ENCODE data around the gene NMU. TPM values are rescaled to one million over a fixed set of nuclear protein-coding genes. Genes with fewer than 3 reads are reported as not detected.
A peak's percentile ranks its signal among the peaks of the same experiment; 100 is the strongest.

NMU gene
- polyA plus RNA-seq, 2 of the 4 experiments (the other 2 are of a cell fraction) = 0.13 to 0.45 TPM

- no peak for TF ChIP-seq POLR2AphosphoS2 (conservative IDR thresholded peaks at IDR 0.05; ENCODE audit: low read length)
- no peak for TF ChIP-seq CTCF (IDR thresholded peaks at IDR 0.05)
These were observed 88.7 kb downstream of the NMU start (continued) for GRCh38 chr4:55547466-55547770.

- 3% methylated on average over 16 of the region's 71 CpGs for WGBS (ENCODE audit: missing lambda C conversion rate)
- Histone ChIP-seq H3K4me2 (peak within 1 kb of the TSS; percentile 80), H3K4me3 (peak within 1 kb of the TSS; percentile 82), H3K9me3 (no peaks in the 10 kb centered on the region), H3K4me1 (peaks cover 23% of the 10 kb centered on the region), H3K27ac (peak within 1 kb of the TSS; percentile 92 to 100)
- DNase-seq (ENCODE audit: low read depth in 1 of 2, low spot score in 1 of 2) (peak; percentile 43 to 88), FAIRE-seq (no peak), ATAC-seq (peak; percentile 85 to 92)
- POLR2A ChIA-PET = interaction anchor here (0.7 to 1.2 kb wide), 3 partner anchors 201 to 840 kb away, joined by 3 to 4 read pairs (median 3); partner anchors contain the start of genes AASDH, CEP135 and SRD5A3
- TF ChIP-seq RNF2 (IDR thresholded peaks at IDR 0.05; ENCODE audit: borderline replicate concordance, low read depth) (no peak), JUN (IDR thresholded peaks at IDR 0.05) (0 out of 5 replicates have a peak, but pooled peaks of 1 of the 2 experiments have one; percentile 13), POLR2A (IDR thresholded peaks at IDR 0.05; ENCODE audit: low read length) (peak; percentile 50), PHF8 (IDR thresholded peaks at IDR 0.05; ENCODE audit: borderline replicate concordance, low read depth) (peak; percentile 69)
- CTCF ChIA-PET = no interaction called here
These were observed 89.2 kb downstream of the NMU start, which contains the start of gene CLOCK for GRCh38 chr4:55546756-55547465. Gene CLOCK, minus strand, starts transcription at chr4:55546909. Its CDS starts 64,124 bp downstream, at chr4:55482785.

- ATAC-seq = peak in 1 of 2 experiments; percentile 59; a peak in 3 of 6 replicates
- H3K4me2 ChIP-seq = peak overlapping the region; percentile 77; the same call in 1 of the 3 replicates
- peak overlapping the region; percentile 92 to 100 for H3K27ac ChIP-seq
- POLR2A ChIA-PET = interaction anchor here (0.7 to 1.5 kb wide), 4 partner anchors 12 to 841 kb away, joined by 3 to 9 read pairs (median 4); partner anchors contain the start of genes AASDH, CEP135 and SRD5A3
- peaks cover 23% of the 10 kb centered on the region for H3K4me1 ChIP-seq
- no peak for DNase-seq (ENCODE audit: low read depth in 1 of 2, low spot score in 1 of 2)
- FAIRE-seq = no peak
- CTCF ChIA-PET = interaction anchor here (1.3 kb wide), 1 partner anchor 153 kb away, joined by 3 read pairs; no protein-coding TSS in a partner anchor
- TF ChIP-seq FOXS1 (CRISPR knock-in tag; IDR thresholded peaks at IDR 0.05) (no peak), MAZ (IDR thresholded peaks at IDR 0.05; ENCODE audit: borderline replicate concordance, low read depth, low read length) (no peak), JUN (IDR thresholded peaks at IDR 0.05) (0 out of 5 replicates have a peak, but pooled peaks of 1 of the 2 experiments have one; percentile 15), FOSL2 (IDR thresholded peaks at IDR 0.05) (no peak), FOSL2 (CRISPR knock-in tag; IDR thresholded peaks at IDR 0.05) (no peak), KDM1A (IDR thresholded peaks at IDR 0.05; ENCODE audit: low read depth) (no peak)
- no peaks in the 10 kb centered on the region for H3K9me3 ChIP-seq
- WGBS (ENCODE audit: missing lambda C conversion rate) = no CpG with 5 or more reads among the region's 16 CpGs
- H3K4me3 ChIP-seq = peak overlapping the region; percentile 82
These were observed 89.7 kb downstream of the NMU start for GRCh38 chr4:55546506-55546755.

GRCh38 chr4:55545641-55546505 lies 90.2 kb downstream of the NMU start:
- TF ChIP-seq MAX (IDR thresholded peaks at IDR 0.05) = peak; percentile 28; the same call in 1 of the 2 replicates
- TF ChIP-seq CBX2 (IDR thresholded peaks at IDR 0.05; ENCODE audit: borderline replicate concordance, low read depth) = no peak
- no peak for TF ChIP-seq CTCF (IDR thresholded peaks at IDR 0.05)
- peak; percentile 26; the same call in 1 of the 2 replicates for TF ChIP-seq POLR2A (IDR thresholded peaks at IDR 0.05; ENCODE audit: low read length)
- TF ChIP-seq JUN (IDR thresholded peaks at IDR 0.05) = peak in 1 of 2 experiments; percentile 60; a peak in 2 of 5 replicates
- peak; percentile 46 for TF ChIP-seq PHF8 (IDR thresholded peaks at IDR 0.05; ENCODE audit: borderline replicate concordance, low read depth)
- no peak for TF ChIP-seq HMGXB4 (CRISPR knock-in tag; IDR thresholded peaks at IDR 0.05; ENCODE audit: borderline replicate concordance)
- TF ChIP-seq CEBPB (IDR thresholded peaks at IDR 0.05) = no peak
- no peak for TF ChIP-seq HOXB13 (CRISPR knock-in tag; IDR thresholded peaks at IDR 0.05; ENCODE audit: low read depth)
- H3K27ac ChIP-seq = peak overlapping the region; percentile 92 to 100
- FAIRE-seq = no peak
- H3K4me3 ChIP-seq = peak overlapping the region; percentile 82
- CTCF ChIA-PET = interaction anchor here (1.3 kb wide), 2 partner anchors 152 to 322 kb away, joined by 3 read pairs; no protein-coding TSS in a partner anchor
- no peaks in the 10 kb centered on the region for H3K9me3 ChIP-seq
- peak overlapping the region; percentile 77 for H3K4me2 ChIP-seq
- 3% methylated on average over 29 of the region's 87 CpGs for WGBS (ENCODE audit: missing lambda C conversion rate)
- peak; percentile 21 to 67 for DNase-seq (ENCODE audit: low read depth in 1 of 2, low spot score in 1 of 2)
- peak; percentile 69 to 74 for ATAC-seq
- POLR2A ChIA-PET = interaction anchor here (0.6 to 1.5 kb wide), 5 partner anchors 12 to 841 kb away, joined by 3 to 9 read pairs (median 3); partner anchors contain the start of genes AASDH, CEP135 and SRD5A3
- peaks cover 23% of the 10 kb centered on the region for H3K4me1 ChIP-seq

All from A549 (cell line).